Calu3 (cell line): ENCODE data around the gene CYP2A13. TPM values are rescaled to one million over a fixed set of nuclear protein-coding genes. Genes with fewer than 3 reads are reported as not detected.

Source experiments
- BruUV-seq: library from RNA; stranded (reverse); fragments of 400-500 nt; replicated peaks from 2 replicates; lab custom pipeline; 2021; lab: Mats Ljungman, UMichigan
- CTCF ChIA-PET: fragments of 300-600 bp; sonication (Branson Sonifier 250); formaldehyde crosslinking; loops from one replicate; lab custom pipeline; 2022; ENCODE audit warnings: antibody characterized with exemption; lab: Charles Lee
- DNase-seq: peaks from one replicate; pipeline ENCODE4 v3.0.0; 2022
- H3K27ac Mint-ChIP-seq: one replicate; pipeline ENCODE4 v1.8.0; 2022; ENCODE audit warnings: mixed read lengths; ENCODE audit not compliant: unreplicated experiment
- H3K27me3 Mint-ChIP-seq: one replicate; pipeline ENCODE4 v1.8.0; 2022; ENCODE audit warnings: mixed read lengths; ENCODE audit not compliant: unreplicated experiment
- H3K36me3 Mint-ChIP-seq: one replicate; pipeline ENCODE4 v1.8.0; 2022; ENCODE audit warnings: mild to moderate bottlenecking, moderate library complexity, mixed read lengths; ENCODE audit not compliant: insufficient read depth, unreplicated experiment
- H3K4me1 Mint-ChIP-seq: one replicate; pipeline ENCODE4 v1.8.0; 2022; ENCODE audit warnings: mild to moderate bottlenecking, low read depth, mixed read lengths; ENCODE audit not compliant: unreplicated experiment
- H3K4me3 Mint-ChIP-seq: one replicate; pipeline ENCODE4 v1.8.0; 2022; ENCODE audit warnings: mild to moderate bottlenecking, low read depth, moderate library complexity, mixed read lengths; ENCODE audit not compliant: unreplicated experiment
- H3K9me3 Mint-ChIP-seq: one replicate; pipeline ENCODE4 v1.8.0; 2022; ENCODE audit warnings: low read depth, mixed read lengths; ENCODE audit not compliant: unreplicated experiment
- CTCF ChIP-seq: fragments of 200-600 bp; IDR thresholded peaks from one replicate; pipeline ENCODE4 v1.8.0; 2022; ENCODE audit warnings: antibody characterized with exemption; ENCODE audit not compliant: unreplicated experiment
- intact Hi-C: fragments of 100-400 bp; cut with micrococcal nuclease; formaldehyde crosslinking; loops from one replicate; pipeline ENCODE4 v1.10.0; 2022; ENCODE audit not compliant: unreplicated experiment
- total RNA-seq: library from RNA; stranded (reverse); gene quantifications from 2 replicates; pipeline ENCODE4 v1.2.3, GENCODE V29; 2022

The CYP2A13 gene
- total RNA-seq, 1 experiment from 2014 or later: not detected

DNA sequence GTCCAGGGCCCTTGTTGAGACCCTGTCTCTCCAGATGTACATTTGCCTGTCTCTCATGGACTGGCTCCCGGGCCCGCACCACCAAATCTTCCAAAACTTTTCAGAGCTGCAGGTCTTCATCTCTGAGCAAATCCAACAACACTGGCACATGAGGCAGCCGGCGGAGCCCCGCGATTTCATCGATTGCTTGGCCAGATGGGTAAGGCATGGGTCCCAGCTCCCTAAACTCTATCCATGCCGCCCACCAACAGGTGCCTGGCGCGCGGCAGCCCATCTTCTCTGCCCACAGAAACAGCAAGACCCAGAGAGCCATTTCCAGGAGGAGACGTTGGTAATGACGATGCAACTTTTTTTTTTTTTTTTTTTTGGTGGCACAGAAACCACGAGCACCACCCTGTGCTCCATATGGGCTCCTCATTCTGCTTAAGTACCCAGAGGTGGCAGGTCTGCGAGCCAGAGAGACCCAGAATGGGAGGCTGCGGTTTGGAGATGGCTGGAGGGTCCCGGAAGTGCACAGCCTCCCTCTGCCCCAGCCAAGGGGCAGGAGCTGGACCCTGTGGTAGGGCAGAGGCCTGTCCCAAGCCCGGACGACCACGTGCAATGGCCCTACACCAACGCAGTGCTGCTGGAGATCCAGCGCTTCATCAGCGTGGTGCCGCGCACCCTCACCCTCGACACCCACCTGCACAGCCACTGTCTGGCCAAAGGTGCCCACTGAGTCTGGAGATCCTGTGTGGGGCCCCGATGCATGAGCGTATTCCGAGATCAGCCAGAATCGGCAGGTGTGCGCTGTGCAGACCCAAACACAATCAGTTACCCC is 48.6 kb downstream of the CYP2A13 start:
- Mint-ChIP-seq H3K27me3 (peaks cover 19% of the 10 kb centered on the region), H3K4me1 (peaks cover 17% of the 10 kb centered on the region), H3K27ac (no peak overlapping the region), H3K36me3 (no peaks in the 10 kb centered on the region), H3K9me3 (no peaks in the 10 kb centered on the region), H3K4me3 (no peak overlapping the region)
- CTCF ChIA-PET: no interaction called here
- no peak for TF ChIP-seq CTCF
- intact Hi-C loops: no loop called here
- BruUV-seq: no TSS peak
- DNase-seq: no peak

DNA sequence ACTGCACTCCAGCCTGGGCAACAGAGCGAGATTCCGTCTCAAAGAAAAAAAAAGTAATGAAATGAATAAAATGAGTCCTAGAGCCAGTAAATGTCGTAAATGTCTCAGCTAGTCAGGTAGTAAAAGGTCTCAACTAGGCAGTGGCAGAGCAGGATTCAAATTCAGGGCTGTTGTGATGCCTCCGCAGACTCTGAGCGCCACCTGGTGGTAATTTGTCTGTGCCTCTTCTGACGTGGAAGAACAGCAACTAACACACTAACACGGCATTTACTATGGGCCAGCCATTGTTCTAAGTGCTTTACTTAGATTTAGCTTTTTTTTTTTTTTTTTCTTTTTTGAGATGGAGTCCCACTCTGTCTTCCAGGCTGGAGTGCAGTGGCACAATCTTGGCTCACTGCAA is 56.2 kb downstream of the CYP2A13 start:
- CTCF ChIA-PET: interaction anchor here (0.6 to 1.8 kb wide), 10 partner anchors 15 to 1173 kb away, joined by 3 to 16 read pairs (median 3); partner anchors contain the start of genes CYP2B6, PSMC4 and RAB4B
- H3K36me3 Mint-ChIP-seq: no peaks in the 10 kb centered on the region
- peak; percentile 93 for DNase-seq
- no peaks in the 10 kb centered on the region for H3K9me3 Mint-ChIP-seq
- H3K4me3 Mint-ChIP-seq: no peak overlapping the region
- no TSS peak for BruUV-seq
- H3K27ac Mint-ChIP-seq: no peak overlapping the region
- H3K4me1 Mint-ChIP-seq: no peaks in the 10 kb centered on the region
- no peaks in the 10 kb centered on the region for H3K27me3 Mint-ChIP-seq
- intact Hi-C loops: loop anchor here (1.0 to 2.0 kb wide), 3 partner anchors 118 to 482 kb away; no protein-coding TSS in a partner anchor
- peak; percentile 97 for TF ChIP-seq CTCF

Other genes with a start within 250 kb of the CYP2A13 start
- not detected in 2 replicates for gene CYP2A6, start 238.0 kb upstream of the CYP2A13 start, total RNA-seq
- gene CYP2A7, start 206.2 kb upstream of the CYP2A13 start, total RNA-seq: not detected in 2 replicates
- gene CYP2B6, start 97.2 kb upstream of the CYP2A13 start, total RNA-seq: 4.2 and 7.6 TPM in 2 replicates
- not detected in 2 replicates for gene CYP2F1, start 26.0 kb downstream of the CYP2A13 start, total RNA-seq
- gene CYP2S1, start 104.8 kb downstream of the CYP2A13 start, total RNA-seq: 4.9 and 8.9 TPM in 2 replicates
- gene AXL, start 130.8 kb downstream of the CYP2A13 start, total RNA-seq: 107 and 118 TPM in 2 replicates
- gene HNRNPUL1, start 175.9 kb downstream of the CYP2A13 start, total RNA-seq: 320 and 370 TPM in 2 replicates
- 45.8 and 48.0 TPM in 2 replicates for gene CCDC97, start 221.7 kb downstream of the CYP2A13 start, total RNA-seq